Measurements from ENCODE around the gene TAF1B.

TAF1B gene

DNA sequence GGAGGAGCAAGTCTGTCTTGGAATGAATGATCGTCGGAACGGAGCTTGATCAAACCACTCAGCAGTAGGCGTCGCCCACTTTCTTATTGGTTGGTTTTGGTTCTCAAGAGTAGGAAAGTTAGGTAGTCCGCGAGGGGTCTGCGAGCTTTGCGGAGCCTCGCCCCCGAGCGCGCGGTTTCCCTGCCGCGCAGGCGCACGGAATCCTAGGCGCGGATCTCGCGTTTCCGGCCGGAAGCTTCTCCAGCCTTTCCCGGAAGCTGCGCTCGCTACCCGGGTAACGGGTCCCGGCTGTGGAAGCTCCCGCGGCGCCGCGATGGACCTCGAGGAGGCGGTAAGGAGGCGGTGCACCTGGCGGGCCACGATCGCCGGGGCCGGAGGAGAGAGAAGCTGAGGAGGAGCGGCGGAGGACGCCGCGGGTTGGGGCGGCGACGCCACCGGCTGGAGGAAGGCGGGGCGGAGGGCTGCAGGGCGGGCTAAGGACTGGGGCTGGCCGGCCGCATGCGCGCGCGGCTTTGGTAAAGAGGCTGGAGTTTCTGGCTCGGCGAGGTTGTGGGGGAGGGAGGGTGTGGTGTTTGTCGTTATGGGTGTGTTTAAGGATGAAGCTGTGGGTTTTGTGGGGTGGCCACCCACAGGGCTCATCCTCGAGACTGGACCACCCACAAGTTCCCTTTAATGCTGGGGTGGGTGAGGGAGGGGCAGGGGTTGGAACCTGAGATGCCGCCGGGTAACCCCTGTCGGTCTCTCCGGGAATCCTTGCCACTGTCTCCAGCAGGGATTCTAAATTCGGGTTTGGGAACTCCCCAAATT lies at the start of gene TAF1B:
TSS of gene TAF1B (plus strand) at position 246 of the 807 bp plus-strand sequence. CDS start at position 314, 68 bp downstream.
- DNase-seq (ENCODE audit: low spot score): peak; percentile 83

DNA sequence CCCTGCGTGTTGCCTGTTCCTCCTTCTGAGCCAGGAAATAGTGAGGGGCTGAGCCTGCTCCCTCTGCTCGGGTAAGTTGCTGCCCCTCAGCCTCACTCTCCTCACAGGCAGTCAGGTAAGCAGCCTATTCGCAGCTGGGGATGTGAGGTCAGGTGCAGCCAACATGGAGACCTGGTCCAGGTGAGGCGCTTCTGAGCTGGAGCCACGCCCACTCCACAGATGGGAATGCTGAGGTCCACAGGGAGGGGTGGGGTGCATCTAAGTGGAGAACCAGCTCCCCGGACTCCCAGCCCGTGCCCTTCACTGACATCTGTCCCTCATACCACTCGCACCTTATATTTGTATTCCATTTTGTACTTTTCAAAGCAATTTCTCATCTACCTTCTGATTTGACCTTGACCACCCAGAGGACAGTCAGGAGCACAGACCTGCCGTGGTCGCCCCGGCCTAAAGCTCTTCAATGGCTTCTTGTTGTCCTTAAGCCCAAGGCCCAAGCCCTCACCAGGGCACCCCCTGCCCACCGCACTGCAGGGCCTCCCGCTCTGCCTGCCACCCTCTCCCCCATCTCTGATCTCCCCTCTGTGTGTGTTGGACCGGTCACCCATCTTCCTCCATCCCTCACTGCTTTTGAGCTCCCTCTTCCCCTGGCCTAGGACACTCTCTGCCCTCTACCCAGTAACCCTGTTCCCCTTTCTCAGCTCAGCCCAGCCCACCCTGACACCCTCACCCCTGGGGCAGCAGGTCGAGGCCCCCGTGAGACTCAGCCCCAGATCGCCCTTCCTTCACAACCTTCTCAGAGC lies 49.2 kb upstream of the TAF1B start:
- no peak for DNase-seq (ENCODE audit: low spot score)

DNA sequence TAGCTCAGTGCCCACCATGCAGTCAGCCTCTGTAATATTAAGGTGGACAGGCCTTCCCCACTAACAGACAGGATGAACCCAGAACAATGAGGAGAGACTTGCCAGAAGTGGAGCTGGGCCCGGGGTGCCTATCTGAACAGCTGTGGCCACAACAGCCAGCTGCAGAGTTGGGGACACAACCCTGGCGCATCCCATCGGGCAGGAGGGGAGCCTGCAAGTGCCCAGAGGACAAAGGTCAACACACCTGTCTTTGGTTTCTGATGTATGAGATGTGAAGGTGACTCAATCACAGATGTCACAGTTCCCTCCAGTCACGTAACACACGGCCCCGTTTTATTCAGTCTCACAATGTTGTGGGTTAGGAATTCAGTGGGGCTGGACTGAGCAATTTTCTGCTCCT lies 48.2 kb upstream of the TAF1B start:
- no peak for DNase-seq (ENCODE audit: low spot score)

DNA sequence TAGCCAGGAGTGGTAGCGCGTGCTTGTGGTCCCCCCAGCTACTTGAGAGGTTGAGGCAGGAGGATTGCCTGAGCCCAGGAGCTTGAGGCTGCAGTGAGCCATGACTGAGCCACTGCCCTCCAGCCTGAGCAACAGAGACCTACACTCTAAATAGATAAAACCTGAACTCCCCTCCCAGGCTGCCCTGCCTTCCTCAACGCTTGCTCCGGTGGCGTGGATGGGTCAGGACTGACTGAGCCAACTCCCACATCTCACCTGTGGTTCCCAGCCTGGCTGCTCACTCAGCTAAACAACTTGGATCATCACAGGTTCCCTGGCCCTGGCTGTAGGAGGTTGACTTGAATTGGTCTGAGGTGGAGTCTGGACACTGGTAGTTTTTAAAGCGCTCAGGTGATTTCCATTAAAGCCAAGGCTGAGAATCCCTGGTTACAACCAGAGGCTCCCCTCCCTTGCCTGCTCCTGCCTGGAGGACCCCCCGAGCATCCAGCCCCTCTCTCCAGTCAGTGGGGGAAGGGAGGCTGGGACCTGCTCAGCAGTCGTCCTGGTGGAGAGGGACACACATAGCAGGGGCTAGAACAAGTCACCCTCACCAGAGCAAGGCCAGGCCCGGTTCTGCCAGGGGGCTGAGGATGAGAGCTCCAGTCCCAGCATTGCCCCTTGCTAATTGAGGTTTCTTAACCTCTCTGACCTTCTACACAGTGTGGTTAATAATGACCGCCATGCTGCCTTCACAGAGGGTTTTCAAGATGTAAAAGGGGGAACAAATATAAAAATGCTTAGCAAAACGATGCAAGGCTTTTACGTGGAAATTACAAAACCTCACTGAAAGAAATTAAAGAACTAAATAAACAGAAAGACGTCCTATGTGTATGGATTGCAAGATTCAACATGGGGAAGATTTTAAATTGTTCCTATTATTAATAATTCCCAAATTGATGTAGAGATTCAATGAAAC lies 46.9 kb upstream of the TAF1B start:
- no peak for DNase-seq (ENCODE audit: low spot score)

DNA sequence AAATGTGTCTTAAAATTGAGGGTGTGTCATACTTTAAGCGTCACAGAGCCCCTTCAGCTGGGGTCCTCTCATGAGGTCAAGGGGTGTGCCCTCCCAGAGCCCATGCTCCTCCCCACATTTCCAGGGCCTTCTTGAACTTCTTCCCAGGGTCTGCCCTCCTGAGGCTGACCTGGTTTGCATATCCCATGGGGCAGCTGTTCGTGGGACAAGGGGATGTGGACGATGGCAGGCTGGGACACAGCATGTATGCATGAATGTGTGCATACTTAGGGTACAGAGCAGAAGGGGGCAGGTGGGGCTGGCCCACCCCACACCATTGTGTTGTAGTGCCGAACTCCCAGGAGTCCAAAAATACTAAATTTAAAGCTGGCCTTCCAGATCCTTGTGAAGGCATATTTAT lies 46.2 kb upstream of the TAF1B start:
- DNase-seq (ENCODE audit: low spot score): no peak

DNA sequence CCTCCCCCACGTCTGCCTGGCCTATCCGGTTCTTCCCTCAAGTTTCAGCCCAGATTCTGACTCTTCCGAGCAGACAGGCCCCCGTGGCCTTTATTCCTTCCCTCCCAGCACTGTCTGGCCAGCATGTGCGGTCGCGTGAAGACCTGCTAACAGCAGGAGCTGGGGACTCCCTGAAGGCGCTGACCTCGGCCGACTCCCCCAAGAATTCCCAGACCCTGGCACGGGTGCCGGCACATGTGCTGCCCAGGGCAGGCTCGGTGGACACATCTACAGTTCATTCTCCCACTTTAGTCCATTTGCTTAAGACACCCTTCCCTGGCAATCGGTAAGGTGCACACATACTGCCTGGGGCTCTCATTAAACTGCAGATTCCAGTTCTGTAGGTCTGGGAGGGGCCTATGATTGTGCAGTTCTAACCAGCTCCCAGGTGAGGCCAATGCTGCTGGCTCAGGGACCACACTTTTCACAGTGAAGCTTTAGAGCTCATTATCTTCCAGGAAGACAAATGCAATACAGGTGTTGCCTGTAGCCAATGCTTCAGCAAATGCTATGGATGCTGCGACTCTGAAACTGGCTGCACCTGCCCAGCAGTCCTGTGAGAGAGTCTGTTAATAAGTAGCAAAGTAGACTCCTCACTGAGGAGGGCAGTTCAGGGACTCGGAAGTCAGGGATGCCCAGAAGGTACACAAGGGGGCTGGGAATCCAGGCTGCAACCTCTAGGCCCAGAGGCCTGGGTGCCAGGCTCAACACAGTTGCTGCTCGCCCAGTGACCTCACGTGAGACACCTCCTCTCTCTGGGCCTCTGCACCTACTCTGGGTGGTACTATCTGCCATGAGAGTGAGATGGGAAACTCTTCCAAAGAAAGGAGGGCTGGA lies 45.4 kb upstream of the TAF1B start:
- no peak for DNase-seq (ENCODE audit: low spot score)

DNA sequence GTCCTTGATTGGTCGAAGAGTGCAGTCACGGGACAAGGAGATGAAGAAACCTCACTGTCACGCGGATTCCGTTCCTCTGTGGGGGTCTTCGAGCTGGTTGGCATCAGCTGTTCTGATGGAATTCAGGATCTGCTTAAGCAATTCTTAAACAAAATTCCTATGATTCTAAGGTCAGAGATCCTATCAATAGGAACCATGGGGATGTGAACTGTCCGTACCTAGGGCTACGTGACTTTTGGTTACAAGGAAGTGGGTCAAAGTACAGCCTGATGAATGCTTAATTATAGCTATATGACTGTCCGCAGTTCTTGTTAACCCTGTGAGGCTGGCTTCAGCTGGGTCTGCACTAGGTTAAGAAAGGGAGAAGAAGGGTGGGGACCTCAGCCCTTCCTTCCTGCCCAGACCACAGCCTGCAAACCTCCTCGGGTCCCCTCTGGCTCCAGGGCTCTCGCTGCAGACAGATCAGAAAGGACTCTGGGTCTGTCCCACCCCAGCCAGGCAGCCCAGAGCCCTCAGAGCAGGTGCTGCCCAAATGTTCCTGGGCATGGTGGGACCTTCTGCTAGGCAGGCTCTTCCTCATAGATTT lies 44.2 kb upstream of the TAF1B start:
- DNase-seq (ENCODE audit: low spot score): no peak

DNA sequence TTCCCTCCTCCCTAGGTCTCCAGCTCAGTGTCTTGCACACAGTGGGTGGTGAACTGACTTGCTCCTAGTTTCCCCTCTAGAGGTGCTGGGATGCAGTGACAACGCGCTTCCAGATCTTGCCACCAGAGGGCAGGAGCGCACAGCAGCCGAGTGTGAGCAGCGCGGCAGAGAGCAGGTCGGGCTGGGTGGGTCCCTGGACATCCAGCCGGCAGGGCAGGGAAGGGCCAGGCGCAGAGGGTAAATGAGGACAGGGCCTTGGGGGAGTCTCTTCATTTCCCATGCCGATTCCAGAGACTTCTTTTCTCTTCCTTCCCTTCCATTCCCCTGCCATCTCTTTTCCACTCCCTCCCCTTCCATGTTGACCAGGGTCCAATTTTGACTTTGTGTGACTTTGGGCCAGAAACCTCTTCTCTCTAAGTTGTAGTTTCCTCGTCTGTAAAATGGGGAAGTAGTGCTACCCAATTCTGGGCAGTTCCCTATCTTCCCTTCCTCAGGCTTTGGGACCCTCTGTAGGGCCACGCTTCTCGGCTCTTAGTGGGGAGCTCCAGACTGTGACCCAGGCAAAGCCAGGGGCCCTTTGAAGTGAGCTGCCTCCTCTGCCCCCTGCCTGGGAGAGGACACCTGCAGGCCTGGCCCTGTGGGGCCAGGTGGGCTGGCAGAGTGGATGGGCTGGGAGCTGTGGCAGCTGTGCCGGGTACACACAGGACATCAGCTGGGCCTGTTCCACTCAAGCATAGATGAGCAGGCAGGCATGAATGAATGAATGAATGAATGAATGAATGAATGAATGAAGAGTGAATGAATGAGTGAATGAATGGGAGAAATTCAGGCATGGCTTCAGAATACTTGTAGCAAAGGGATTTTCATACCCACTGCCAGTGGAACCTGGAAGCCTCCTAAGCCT lies 43.3 kb upstream of the TAF1B start:
- DNase-seq (ENCODE audit: low spot score): peak; percentile 77

DNA sequence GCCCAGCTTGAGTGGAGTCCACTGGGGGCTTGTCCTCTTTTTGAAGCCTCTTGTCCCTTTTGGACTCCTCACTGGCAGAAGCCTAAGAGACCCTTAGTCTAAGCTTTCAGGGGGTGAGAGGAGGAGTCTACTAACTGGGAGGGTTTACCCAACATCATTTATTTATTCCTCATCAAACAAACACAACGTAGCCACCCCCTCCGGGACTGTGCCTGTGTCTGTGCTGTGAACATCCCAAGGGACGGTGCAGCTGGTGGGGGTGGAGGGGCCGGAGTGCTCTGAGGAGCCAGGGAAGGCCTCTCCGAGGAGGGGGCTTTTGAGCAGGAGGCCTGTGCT lies 42.7 kb upstream of the TAF1B start:
- no peak for DNase-seq (ENCODE audit: low spot score)

DNA sequence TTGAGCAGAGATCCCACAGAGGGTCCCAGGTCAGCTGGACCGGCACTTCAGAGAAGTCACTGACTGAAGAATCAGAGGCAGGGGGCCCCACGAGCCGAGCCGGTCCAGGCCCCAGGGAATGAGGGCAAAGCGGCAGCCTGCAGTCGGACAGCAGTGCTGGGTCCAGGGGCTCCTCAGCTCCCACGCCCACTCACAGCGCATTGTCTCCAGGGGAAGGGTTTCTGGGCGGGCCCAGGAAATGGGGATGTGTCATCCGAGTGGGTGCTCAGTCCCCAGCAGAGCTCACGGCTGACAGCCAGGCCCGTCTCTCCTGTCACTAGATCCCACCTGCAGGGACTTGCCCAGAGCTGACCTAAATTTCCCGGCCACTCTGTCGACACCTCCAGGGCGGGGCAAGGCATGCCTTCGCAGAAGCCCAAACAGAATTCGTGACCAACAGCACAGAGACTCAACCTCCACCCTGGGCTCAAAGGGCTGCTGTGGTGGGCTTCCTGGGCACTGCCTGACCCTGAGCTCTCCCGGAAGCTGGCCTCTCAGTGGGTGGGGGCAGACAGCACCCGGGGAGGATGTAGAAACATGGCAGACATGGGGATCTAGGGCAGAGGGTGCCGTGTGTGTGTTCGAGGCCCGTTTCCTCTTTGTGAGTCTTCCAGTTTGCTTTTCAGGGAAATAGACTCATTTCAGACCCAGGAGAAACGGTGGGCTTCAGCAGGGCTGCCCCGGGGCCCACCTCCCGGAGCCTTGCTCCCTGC lies 42.1 kb upstream of the TAF1B start:
- DNase-seq (ENCODE audit: low spot score): no peak

DNA sequence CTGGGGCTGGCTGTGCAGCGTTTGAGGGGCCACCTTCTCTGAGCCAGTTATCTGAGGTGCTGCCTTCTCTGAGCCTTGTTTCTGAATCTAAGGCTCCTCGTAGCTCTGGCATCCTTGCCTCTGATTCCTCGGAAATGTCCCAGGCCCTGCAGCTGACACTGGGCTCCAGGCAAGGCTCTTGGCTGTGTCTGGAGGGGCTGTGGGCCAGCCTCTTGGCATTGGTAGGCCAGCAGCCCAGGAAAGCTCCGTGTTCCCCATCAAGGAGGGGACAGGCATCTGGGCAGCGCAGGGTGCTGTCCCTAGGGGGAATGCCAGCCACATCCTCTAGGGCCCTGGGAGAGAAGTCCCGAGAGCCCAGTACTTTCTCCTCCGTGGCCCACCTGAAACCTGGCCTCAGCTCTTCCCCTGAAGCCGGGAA lies 40.7 kb upstream of the TAF1B start:
- no peak for DNase-seq (ENCODE audit: low spot score)

DNA sequence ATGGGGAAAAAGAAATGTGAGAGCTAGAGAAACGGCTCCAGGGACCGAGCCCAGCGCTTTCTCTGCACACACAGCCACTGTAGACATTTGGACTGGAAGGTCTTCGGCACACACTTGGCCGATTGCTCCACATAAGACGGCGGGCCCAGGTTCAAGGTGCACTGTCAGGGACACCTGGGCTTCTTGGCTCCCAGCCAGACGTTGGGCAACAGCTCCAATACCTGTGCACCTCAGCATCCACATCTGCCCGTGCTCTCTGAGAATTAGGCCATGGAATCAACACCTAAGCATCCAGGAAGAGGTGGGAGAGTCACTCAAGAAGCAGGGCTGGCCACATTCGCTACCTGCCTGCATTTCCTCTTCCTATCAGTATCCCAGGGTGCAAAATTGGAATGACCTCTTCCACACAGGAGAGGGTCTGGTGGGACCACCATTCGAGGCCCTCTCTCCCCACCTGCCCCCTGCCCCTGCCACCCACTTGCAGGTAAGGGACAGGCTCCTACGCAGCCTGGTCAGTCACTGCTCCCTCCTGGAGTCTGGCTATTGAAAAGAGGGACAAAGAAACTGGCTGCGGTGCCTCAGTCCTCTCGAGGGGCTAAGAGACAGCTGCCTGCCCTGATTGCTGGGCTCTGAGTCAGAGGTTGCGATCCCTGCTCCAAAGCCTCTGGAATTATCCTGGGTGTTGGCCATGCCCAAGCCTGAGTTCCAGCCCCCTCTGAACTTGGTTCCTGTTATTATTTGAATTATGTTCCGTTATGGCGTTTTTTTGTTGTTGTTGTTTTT lies 40.1 kb upstream of the TAF1B start:
- DNase-seq (ENCODE audit: low spot score): no peak

DNA sequence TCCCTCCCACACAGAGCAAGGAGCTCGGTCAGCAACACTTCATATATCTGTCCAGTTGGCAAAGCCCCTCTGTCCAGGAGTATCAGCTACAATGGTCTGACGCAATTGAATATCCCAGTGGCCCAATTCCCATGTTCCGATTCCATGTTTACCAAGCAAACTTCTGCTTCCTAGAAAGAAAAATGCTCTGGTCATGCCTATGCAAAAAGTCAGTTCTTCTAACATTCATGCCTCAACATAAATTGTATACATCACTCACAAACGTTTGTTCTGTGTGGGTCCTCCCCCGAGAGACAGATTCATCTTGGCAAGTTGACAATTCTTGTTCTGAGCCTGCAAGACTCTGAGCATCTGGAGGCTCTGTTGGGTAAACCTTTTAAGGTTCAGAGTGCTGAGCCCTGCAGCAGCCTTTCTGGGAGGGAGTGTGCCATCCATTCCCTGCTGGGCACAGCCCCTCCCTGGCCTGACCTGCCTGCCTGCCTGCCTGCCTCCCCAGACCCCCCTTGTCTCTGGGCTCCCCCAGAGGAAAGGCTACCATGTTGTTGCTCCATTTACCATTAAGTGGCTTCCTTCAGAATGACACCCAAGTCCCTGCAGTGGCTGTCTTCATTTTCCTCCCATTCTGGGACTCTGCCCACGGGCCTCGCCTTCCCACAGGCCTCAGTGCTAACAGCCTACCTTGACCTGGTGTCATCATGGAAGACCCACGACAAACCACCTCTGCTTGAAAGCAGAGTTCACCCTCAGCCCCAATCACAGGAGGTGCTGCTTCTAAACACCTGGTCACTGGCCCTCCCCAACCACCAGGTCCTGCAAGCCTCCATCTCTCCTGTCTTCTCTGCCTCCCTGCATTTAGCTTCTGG lies 37.6 kb upstream of the TAF1B start:
- DNase-seq (ENCODE audit: low spot score): no peak

DNA sequence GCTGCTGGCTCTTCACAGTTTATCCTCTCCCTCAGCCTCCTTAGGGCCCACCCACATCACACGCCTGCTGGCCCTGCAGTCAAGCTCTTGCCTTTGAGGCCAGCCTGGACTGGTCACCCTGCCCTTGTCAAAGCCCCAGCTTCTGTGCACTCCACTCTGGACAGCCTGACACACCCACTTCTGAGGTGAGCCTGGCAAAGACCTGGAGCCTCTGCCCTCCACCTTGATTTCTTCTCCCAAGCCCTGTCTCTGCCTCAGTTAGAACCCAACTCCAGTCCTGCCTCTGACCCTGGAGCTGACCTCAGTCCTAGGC lies 37.0 kb upstream of the TAF1B start:
- no peak for DNase-seq (ENCODE audit: low spot score)

DNA sequence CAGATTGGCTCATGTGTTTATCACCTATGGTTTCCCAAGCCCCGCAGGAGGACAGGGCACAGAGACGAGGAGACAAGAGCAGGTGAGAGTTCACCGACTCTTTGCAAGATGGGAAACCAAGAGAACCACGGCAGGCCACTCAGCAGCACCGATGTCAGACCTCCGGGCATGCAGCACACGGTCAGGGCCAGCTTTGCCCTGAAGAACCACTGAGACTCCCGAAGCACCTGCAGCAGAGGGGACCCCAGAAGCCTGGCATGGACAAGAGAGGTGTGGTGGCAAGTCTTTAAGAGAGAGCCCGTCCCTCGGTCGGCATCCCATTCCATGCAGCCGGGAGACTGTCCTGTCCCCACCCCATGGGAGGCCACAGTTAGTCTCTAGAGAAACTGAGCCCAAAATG lies 36.6 kb upstream of the TAF1B start:
- DNase-seq (ENCODE audit: low spot score): no peak

DNA sequence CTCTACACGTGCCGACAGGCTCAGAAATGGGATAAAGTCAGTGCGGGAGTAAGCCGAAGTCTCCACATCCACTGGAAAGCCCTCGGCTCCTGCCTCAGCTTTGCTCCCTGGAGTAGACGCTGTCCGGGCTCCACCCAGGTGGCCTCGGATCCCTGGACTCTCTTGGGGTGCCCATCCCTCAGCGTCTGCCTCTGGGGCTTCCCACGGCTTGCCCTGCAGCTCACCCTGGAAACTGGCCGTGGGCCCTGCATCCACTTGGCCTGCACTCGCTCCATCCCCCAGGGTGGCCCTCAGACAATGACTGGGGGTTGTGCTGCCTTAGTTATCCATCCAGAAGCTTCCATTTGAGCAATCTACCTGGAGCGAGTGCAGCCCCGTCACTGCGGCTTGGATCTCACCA lies 36.2 kb upstream of the TAF1B start:
- DNase-seq (ENCODE audit: low spot score): no peak

DNA sequence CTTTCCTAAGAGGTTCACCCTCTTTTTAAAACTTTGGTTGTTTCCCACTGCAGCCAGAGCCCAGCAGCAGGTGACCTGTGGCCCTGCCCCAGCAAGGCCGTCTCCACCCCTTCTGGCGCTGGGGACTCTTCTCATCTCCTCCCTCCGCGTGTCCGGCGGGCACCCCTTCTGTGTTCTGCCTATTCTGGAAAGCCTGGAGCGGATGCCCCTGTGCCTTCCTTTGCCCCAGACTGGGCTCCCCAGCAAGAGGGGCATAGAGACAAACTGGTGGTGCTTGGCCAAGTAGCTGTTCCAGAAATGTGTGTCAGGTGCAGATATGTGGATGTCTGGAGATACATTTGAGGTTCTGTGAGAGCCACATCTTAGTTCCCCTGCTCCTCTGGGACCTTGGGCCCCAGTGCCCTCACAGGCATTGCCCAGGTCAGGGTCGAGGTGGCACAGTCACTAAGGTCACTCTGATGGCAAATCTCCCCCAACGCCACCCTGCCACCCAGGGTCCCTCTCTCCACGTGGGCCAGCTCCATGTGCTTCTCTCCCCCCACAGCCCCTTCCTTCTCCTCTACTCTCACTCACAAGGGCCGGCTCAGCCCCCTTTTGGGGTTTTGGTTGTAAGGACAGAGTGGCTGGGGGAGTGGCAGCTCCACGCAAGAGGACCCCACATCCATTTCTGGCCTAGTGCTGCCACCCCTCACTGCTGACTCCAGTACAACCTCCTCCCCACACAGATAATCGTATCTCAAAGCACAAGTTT lies 35.5 kb upstream of the TAF1B start:
- no peak for DNase-seq (ENCODE audit: low spot score)

Data from hematopoietic multipotent progenitor cell treated with erythropoietin and hydrocortisone succinate and interleukin-3 and kit ligand, for 15 days (in vitro differentiated cells).